NCI-H345 treated with DMSO at 0.1 percent for 48 hours (cell line): Measurements from ENCODE around the gene GRM3.

Source experiments
- DNase-seq: peaks from one replicate; lab custom pipeline; 2025; ENCODE audit not compliant: unreplicated experiment; lab: John Stamatoyannopoulos, UW

The GRM3 gene

DNA sequence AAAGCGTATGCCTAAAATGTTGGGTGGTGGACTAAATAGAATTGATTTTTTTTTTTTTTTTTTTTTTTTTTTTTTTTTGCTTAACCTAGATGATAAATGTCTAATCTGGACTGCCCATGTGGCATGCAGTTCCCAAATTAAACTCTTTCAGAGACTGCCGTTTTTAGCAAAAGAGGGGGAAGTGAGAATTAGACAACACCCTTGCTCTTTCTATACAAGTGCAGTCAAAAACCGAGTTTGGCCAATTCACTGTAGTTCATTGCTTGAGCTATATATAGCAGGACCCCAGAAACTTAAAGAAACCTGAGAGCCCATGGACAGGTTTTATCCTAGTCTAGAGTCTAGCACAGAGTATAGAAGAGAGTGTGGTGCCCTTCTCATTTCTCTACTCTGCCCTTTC is 141.9 kb downstream of the GRM3 start:
- no peak for DNase-seq

DNA sequence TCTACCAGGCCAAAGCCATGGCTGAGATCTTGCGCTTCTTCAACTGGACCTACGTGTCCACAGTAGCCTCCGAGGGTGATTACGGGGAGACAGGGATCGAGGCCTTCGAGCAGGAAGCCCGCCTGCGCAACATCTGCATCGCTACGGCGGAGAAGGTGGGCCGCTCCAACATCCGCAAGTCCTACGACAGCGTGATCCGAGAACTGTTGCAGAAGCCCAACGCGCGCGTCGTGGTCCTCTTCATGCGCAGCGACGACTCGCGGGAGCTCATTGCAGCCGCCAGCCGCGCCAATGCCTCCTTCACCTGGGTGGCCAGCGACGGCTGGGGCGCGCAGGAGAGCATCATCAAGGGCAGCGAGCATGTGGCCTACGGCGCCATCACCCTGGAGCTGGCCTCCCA is 142.7 kb downstream of the GRM3 start:
- no peak for DNase-seq

DNA sequence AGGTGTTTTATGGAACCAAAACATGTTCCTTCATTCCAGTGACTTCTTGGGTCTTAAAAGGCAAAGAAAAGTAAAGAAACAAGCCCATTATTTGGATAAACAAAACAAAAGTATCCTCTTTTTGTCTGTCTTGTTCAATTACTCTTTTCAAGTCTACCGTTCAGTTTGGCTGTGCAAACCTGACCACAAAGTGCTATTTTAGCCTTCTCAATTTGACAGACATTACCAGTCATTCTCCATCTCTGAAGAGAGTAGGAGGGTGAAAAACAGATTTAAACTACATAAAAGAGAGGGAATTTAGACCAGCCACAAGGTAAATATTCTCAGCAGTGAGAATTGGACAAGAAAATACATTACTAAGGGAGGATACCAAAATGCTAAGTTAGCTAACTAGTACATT is 145.2 kb downstream of the GRM3 start:
- DNase-seq, result no peak

DNA sequence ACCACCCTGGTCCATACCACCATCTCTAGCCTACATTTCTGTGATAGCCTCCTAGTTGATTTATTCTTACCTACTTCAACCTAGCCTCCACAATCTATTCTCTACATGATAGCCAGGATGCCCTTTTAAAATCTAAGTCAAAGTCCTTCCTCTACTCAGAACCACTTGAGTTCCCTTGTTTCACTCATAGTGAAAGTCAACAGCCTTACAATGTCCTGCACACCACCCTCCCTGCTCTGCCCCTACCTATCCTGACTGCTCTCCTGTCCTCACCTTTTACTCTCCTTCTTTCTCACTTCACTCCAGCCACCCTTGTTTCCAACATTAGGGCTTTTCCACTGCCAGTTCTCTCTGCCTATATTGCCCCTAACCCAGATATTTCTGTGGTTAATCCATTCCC is 146.7 kb downstream of the GRM3 start:
- no peak for DNase-seq

DNA sequence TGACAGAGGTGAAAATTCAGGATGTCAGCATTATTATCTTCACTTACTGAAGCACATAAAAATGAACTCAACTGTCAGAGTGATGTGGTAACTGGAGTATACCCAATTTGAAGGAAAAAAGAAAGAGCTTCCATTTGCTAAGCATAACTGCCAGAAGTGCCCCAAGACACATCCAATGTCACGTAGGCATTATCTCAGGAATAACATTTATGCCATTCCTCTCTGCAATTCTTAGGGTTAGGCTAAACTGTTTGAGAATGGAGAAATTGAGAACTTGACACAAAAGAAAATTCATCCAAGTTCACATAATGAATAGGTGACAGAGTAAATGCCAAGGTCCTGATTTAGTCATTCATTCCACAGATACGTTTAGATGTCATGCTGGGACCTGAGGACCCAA is 148.6 kb downstream of the GRM3 start:
- no peak for DNase-seq

DNA sequence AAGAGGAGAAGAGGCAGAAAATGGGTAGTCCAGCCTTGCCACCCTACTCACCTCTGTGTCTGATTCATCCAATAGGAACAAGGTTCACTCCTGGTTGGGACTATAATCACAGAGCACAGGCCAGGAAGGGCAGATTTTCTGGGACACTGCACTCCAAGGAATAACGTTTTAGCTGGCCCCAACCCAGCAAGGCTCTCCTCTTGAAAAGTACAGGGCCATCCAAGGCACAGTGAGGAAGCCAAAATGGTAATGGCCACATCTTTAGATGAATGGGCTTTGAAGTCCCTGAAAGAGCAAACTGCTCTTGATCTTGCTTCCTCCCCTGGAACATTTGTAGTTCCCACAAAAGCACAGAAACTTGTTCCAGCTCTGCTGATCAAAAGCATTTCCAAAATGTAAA is 149.4 kb downstream of the GRM3 start:
- DNase-seq, result no peak

DNA sequence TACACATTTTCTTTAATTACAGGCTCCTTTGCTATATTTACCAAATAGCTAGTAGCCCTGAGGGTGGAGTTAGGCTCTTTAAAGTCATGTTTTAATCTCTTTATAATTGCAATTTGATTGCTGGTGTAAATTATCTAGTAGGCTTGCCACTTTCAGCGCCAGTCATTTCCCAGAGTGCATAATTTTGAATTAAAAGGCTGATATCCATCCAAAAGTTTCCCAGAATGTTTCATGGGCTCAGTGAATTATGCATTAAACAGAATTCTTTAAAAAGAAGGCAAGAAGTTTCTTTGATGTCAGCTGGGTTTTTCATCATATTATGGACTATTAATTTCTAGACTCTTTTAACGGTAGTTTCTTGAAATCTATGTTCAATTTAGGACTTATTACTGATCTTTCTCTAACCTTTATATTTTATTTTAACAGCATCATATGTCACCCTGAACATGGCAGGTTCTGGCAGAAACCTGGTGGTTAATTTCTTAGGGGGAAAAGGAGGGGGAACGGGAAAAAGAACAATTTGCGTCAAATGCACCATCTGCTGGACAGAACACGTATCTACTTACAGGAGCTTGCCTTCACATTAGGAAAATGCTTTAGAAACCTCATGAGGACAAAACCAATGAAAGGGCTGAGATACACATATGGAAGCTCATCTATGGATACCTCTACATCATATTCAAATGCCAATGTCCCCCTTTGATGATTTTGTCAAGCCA is 171.1 kb downstream of the GRM3 start:
- no peak for DNase-seq

DNA sequence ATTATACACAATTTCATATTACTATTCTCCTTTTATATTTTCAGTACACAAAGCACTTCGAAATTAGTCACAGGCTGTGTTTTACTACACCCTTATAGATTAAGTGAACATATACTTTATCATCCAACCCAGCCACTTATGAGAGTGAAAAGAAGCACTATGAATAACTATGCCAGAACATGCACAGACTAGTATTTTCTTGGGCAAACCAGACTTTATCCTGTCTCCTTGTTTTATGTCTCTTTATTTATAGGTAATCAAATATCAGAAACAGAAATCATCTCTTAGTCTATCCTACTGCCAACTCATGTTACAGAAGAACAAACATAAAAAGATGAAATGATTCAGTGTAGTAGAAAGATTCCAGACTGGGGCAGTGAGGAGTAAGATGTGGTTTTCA is 171.8 kb downstream of the GRM3 start:
- no peak for DNase-seq

DNA sequence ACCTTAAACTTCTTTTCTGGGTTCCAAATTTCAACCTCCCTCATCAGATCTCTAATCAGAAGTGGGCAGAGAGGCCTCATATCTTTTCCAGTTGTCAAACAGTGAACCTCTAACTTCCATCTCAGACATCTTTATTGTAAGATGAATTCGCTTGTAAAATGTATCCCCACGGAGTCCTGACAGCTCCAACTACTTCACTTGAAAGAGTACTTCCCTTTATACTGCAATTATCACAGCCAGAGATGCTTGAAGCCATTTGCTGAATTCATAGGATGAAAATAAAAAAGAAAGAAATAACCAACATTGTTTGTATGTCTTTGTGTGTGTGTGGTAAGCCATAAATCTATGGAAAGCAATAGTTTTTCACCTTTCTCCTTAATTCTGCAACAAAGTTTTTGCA is 175.2 kb downstream of the GRM3 start:
- no peak for DNase-seq

DNA sequence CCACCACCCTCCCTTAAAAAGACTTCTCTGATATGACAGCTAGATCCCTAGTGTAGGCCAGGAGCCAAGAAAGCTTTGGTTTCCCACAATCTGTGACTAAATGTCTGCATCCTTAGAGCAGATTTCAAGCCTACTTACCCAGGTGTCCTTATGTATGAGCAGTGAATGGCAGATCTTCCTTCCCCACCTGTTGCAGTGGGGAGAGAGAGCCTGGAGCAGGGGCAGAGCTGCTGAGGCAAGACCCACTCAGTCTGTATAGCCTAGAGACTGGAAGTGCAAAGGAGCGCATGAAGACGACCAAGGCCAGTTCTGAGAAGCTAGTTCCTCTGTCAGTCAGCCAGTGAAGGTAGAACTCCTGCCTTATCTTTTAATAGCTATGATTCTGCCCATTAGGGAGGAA is 180.1 kb downstream of the GRM3 start:
- DNase-seq, result no peak

DNA sequence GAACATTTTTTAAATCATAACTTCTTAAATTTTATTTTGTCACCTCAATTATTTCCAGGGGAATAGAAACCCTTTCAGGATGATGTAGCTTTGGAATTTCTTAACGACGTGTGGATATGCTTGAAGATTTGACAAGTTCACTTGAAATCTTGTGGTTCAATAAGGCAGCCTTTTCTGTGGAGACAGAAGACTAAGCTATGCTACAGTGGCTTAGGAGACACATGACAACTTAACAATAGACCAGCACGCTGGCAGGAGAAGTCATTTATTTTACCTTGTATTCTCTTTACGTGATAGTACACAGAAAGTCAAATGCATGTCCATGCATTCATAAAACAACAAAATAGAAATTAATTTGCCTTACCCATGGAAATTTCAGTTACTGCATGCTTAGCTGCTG is 181.6 kb downstream of the GRM3 start:
- no peak for DNase-seq

DNA sequence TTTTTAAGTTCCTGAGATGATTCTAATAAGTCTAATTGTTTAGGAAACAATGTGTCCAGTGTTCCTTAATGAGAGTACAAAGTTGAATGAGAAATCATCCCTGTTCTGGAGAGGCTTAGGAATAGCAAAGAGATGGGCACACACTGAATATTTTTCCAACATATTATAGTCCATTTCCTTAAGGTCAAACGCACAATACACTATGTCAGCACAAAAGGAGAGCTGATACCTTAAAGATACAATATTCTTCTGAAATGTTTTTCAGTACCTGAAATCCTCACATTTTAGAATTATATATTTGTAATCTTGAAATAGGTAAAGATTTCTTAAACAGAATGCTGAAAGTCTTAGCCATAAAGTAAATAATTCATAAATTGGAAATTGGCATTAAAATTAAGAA is 183.2 kb downstream of the GRM3 start:
- no peak for DNase-seq

DNA sequence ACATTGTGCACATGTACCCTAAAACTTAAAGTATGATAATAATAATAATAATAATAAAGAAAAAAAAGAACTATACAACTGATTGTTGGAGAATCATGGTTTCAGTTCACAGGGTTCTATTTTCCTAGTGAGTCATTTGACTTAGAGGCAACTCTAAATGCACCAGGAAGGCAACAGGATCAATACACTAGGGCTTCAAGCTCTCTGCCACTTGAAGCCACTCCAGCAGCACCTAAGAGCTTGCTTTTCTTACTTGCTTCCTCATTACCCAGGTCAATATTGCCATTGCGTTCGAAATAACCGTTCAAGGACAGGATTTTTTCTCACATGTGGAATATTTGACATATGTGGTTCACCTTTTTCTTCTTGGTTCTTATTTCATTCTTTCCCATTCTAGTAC is 189.7 kb downstream of the GRM3 start:
- peak; percentile 9 for DNase-seq

DNA sequence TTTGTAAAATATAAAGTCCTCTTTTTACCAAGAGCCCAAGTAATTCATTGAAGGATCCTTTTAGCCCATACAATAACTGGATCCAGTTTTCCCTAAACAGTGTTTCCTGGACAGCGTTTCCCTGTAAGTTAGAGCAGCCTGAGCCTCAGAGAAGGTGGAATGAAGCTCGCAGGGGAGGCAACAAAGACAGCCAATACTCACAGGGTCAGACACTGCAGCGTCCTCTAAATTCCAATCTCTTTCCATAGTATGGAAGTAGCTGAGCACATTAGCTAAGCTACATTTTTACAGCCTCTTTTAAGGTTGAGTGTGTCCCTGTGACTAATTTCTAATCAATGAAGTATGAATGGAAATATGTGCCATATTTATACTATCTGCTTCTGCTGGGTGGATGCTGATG is 193.5 kb downstream of the GRM3 start:
- DNase-seq, result no peak

DNA sequence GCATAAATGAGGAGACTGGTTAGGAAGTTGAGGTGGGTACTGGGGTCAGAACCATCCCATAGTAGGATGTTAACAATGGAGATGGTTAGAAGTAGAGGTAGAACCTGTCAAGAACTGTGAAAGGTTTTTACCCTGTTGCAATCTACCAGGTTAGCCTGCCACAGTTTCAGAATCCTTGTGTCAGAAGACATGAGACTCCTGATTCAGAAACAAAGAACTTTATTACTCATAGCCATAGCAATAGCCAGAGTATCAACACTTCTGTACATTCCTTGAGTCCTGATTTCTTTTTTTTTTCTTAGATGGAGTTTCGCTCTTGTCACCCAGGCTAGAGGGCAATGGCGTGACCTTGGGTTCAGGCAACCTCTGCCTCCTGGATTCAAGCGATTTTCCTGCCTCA is 200.9 kb downstream of the GRM3 start:
- no peak for DNase-seq

DNA sequence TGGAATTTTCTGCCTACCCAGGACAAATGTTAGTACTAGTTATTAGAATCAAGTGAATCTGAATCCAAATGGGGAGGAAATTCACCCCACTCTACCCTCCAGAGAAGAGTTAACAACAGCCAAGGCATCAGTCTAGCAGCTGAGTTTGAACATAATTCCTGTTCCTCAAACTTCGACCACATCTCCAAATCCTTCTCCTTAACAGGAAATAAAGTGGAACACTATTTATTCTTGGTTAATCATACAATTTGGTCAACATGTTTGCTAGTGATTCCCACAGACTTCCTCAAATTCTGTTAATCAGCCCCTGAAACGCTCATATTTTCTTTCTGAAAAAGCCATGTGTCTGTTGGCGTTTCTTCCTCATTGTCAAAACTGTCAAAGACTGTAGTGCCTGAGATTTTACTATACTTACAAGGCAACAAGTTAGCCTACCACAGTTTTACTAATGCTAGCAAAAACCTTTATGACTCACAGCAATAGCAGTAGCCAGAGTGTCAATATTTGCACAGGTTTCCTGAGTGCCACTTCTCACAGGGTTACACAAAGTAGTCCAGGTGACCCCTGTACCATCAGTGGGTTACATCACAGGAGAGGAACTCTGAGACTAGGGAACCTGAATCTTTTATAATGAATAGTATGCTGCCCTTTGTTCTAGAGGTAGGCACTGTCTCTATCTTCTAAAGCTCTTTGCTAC is 202.9 kb downstream of the GRM3 start:
- peak; percentile 25 for DNase-seq

DNA sequence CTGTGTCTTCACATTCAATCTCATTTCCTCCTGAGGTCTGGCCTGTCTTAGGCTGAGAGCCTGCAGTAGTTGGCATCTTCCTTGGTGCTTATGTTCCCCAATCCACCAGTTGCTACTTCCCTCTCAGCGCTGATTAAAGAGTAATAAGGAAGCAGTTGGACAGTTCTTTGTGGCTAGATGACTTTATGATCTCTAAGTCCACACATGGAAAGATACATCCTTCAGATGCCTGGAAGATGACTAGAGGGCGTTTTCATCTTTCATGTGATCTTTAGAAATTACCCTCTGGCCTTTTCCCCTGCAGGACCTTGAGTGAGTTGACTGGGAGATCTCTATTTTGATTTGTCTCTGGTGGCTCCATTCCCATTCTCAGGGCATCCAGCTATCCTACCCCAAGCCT is 204.5 kb downstream of the GRM3 start:
- no peak for DNase-seq

DNA sequence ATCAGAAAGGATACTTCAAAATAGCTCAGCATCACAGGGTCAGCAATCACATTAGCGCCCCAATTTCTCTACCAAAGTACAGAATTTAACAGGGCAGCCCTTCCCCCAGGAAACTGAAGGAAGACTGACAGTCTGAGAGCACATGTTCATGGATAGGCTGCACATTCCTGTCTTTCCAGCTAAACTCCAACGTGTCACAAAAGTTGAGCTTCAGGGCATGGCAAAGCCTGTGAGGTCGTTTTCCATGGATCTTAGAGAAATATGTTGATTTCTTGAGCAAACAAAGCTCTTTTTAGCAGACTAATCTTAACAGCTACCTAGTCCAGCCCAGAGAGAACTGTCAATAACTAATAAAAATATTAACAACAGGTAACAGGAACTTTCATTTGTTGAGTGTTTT is 207.9 kb downstream of the GRM3 start:
- DNase-seq, result no peak

DNA sequence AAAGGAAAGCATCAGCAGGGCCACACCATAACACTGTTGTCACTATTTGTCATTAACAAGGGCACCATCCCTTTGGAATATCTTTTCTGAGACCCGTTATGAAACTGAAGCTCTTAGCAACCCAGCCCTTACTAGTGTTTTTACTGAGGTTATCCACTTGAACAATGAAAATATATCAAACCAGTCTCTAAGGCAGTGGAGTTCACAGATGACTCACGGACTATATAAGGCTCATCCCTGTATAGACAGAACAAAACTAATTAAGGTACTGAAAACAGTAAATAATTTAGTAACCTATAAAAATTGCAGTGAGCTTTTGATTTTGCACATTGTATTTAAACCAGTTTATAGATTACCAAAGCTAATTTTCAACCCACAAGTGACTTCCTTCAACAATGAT is 219.7 kb downstream of the GRM3 start:
- DNase-seq, result no peak

DNA sequence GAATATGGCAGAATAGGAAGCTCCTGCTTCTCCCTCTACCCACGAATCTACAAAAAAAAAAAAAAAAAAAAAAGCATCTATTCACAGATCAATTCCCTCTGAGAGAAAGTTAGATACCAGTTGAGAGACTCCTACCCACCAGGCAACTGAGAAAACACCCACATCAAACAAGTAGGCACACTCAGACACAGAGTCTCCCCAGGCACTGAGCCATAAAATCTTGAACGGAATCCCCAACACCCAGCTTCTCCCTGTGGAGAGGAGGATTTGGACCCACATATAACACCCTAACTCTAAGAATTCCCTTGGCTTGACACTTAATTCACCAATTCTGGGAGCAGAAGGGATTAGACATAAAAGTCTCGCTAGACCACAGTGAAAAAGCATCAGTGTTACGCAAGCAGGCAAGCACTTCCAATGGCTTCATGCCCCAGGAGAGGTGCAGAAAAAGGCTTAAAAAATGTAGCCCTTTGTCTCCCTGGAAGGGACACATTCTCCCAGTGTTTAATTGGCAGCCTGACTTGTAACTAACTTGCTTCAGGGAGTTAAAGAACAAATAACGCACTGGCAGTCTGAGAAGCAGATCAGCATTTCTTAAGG is 223.6 kb downstream of the GRM3 start:
- DNase-seq, result no peak

DNA sequence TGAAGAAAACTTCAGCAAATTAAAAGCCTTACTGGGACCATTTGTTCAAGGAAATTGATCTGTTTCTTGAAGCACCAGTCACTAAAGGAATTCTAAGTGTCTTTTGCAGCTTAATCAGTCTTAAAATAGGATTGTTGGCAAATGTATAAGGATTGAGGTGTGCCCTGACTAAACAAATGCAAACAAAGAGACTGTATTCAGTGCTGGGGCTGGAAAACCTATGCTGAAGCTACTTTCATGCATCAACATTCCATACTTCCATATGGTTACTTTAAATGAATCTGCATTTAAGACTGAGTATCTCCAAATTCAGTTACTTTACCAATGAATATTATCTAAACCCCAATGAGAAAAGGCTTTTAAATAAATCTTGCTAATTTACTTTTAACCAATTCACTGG is 232.4 kb downstream of the GRM3 start:
- DNase-seq, result no peak

DNA sequence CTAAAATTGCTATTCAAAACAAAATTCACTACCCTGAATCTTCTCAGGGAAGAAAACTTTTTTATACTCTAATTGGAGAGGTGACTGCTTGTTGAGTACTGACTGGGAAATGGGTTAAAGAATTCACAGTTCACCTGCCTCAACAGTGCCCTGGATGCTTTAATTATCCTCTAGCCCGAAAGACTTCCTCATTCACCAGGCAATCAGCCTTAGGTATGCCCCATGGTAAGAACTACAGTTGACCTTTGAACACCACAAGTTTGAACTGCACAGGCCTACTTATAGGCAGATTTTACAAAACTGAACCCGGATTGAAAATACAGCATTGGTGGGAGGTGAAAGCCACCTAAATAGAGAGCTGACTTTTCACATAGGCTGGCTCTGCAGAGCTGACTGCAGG is 240.4 kb downstream of the GRM3 start:
- DNase-seq, result no peak

DNA sequence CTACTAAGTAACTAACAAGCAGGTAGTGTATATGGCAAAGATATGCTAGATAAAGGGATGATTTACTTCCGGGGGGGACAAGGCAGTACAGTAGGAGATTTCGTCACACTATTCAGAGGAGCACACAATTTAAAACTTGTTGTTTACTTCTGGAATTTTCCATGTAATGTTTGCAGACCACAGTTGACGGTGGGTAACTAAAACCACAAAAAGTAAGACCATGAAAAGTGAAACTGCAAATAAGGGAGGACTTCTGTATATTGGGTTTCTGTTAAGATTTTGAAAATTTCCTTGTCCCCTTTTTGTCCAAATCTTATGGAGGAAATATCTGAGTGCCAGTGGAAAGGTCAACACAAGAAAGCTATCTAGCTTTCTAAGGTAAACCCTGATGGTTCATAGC is 245.8 kb downstream of the GRM3 start:
- no peak for DNase-seq
